Osteocyte (in vitro differentiated cells): ENCODE measurements around the gene CYP2S1. TPM values are rescaled to one million over a fixed set of nuclear protein-coding genes. Genes with fewer than 3 reads are reported as not detected.

Experiments
- DNase-seq: peaks from one replicate; pipeline ENCODE4 v3.0.0; 2021; ENCODE audit warnings: mixed read lengths; ENCODE audit not compliant: unreplicated experiment; ENCODE audit errors: extremely low spot score
- H3K27ac Mint-ChIP-seq: one replicate; pipeline ENCODE4 v1.8.0; 2021; ENCODE audit warnings: mild to moderate bottlenecking, mixed read lengths; ENCODE audit not compliant: unreplicated experiment
- H3K27me3 Mint-ChIP-seq: one replicate; pipeline ENCODE4 v1.8.0; 2021; ENCODE audit warnings: mixed read lengths; ENCODE audit not compliant: unreplicated experiment
- H3K36me3 Mint-ChIP-seq: one replicate; pipeline ENCODE4 v1.8.0; 2021; ENCODE audit warnings: mixed read lengths; ENCODE audit not compliant: unreplicated experiment
- H3K4me1 Mint-ChIP-seq: one replicate; pipeline ENCODE4 v1.8.0; 2021; ENCODE audit warnings: mixed read lengths; ENCODE audit not compliant: unreplicated experiment
- H3K4me3 Mint-ChIP-seq: one replicate; pipeline ENCODE4 v1.8.0; 2021; ENCODE audit warnings: mild to moderate bottlenecking, moderate library complexity, mixed read lengths; ENCODE audit not compliant: unreplicated experiment
- H3K9me3 Mint-ChIP-seq: one replicate; pipeline ENCODE4 v1.8.0; 2021; ENCODE audit warnings: mixed read lengths; ENCODE audit not compliant: unreplicated experiment
- CTCF ChIP-seq: fragments of 200-600 bp; sonication (generic); IDR thresholded peaks from 2 replicates; pipeline ENCODE4 v1.5.0; 2021; ENCODE audit warnings: antibody characterized with exemption, mild to moderate bottlenecking, moderate library complexity
- total RNA-seq: library from RNA; stranded (reverse); gene quantifications from 2 replicates; pipeline ENCODE4 v1.2.1, GENCODE V29; 2021

Gene CYP2S1
- total RNA-seq, 1 donor from 2014 or later, result not detected

GRCh38 chr19:41241859-41242258, 48.8 kb downstream of the CYP2S1 start:
- TF ChIP-seq CTCF, result no peak
- no peaks in the 10 kb centered on the region for H3K4me1 Mint-ChIP-seq
- H3K36me3 Mint-ChIP-seq, result peaks cover 31% of the 10 kb centered on the region
- H3K4me3 Mint-ChIP-seq, result no peak overlapping the region
- no peaks in the 10 kb centered on the region for H3K9me3 Mint-ChIP-seq
- H3K27ac Mint-ChIP-seq, result no peak overlapping the region
- no peak for DNase-seq
- no peaks in the 10 kb centered on the region for H3K27me3 Mint-ChIP-seq

GRCh38 chr19:41244117-41244516, 51.1 kb downstream of the CYP2S1 start:
- H3K4me1 Mint-ChIP-seq, result no peaks in the 10 kb centered on the region
- no peak for DNase-seq
- H3K4me3 Mint-ChIP-seq, result no peak overlapping the region
- peaks cover 38% of the 10 kb centered on the region for H3K36me3 Mint-ChIP-seq
- no peaks in the 10 kb centered on the region for H3K9me3 Mint-ChIP-seq
- H3K27me3 Mint-ChIP-seq, result no peaks in the 10 kb centered on the region
- H3K27ac Mint-ChIP-seq, result no peak overlapping the region
- no peak for TF ChIP-seq CTCF

- no peak for TF ChIP-seq CTCF
- H3K27me3 Mint-ChIP-seq, result no peaks in the 10 kb centered on the region
These were observed 52.8 kb downstream of the CYP2S1 start for GRCh38 chr19:41245843-41246242.

GRCh38 chr19:41248895-41249294, 55.9 kb downstream of the CYP2S1 start:
- Mint-ChIP-seq H3K36me3 (peaks cover 54% of the 10 kb centered on the region), H3K9me3 (no peaks in the 10 kb centered on the region), H3K4me3 (no peak overlapping the region), H3K27ac (peak overlapping the region; percentile 39), H3K27me3 (no peaks in the 10 kb centered on the region), H3K4me1 (peaks cover 5% of the 10 kb centered on the region)
- no peak for DNase-seq
- TF ChIP-seq CTCF, result no peak

More at GRCh38 chr19:41245843-41246242, 52.8 kb downstream of the CYP2S1 start:
- no peaks in the 10 kb centered on the region for H3K4me1 Mint-ChIP-seq
- no peak overlapping the region for H3K4me3 Mint-ChIP-seq
- no peaks in the 10 kb centered on the region for H3K9me3 Mint-ChIP-seq
- peaks cover 36% of the 10 kb centered on the region for H3K36me3 Mint-ChIP-seq
- no peak for DNase-seq
- H3K27ac Mint-ChIP-seq, result no peak overlapping the region

- Mint-ChIP-seq H3K4me3 (no peak overlapping the region), H3K27me3 (no peaks in the 10 kb centered on the region), H3K36me3 (peaks cover 54% of the 10 kb centered on the region), H3K9me3 (no peaks in the 10 kb centered on the region), H3K4me1 (peaks cover 5% of the 10 kb centered on the region), H3K27ac (no peak overlapping the region)
- no peak for TF ChIP-seq CTCF
- DNase-seq, result no peak
These were observed 56.8 kb downstream of the CYP2S1 start for GRCh38 chr19:41249707-41250423.
